Eye (tissue), 1 donor: ENCODE data around the gene SMG6.

ENCODE experiments used
- DNase-seq: peaks from one replicate; pipeline ENCODE4 v3.0.0-alpha.2; 2015

SMG6 gene

DNA sequence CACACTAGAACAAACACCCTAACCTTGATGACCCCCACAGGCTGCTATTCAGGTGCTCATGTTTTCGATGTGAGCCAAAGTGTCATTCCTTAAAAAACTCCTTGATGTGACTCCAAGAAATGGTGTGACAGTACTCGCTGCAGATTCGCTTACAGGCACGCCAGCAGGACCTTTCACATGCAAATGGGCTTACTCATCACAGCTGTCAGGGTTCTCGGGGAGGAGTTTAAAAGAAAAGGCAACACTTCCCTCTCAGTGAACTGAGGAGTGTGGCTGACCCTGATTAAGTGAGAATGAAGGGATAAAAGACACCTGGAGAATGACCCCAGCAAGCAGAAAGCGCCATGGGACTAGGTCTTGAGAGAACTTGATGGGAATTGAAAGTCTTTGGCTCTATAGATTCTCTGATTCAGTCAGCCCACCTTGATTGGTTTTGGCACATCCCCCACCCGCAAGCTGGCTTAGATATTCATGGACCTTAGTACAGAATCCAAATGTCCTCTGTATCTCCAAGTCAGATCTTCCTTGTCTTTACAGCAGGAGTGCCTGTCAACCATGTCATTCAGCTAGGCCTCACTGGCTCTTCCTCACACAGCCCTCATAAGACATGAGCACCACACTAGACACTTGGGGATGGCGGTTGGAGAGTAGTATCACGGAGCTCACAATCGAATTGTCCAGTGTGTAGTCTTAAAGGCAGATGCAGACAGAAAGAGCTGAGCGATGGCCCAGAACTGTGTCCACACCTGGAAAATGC, 166.1 kb downstream of the SMG6 start:
- peak; percentile 65 for DNase-seq

DNA sequence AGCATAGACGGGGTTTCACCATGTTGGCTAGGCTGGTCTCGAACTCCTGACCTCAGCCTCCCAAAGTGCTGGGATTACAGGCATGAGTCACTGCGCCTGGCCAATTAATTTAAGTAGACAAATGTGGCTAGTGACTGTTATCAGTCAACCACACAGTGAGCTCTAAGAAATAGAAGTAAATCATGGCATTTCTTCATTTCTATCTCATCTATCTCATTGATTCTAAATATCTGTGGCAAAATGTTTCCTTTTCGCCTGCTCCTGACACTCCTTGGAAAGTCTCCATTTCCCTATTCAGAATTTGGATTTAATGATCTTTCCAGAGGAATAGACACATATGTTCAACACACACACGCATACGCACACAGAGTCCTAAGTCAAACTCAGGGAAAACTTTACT, 167.3 kb downstream of the SMG6 start:
- no peak for DNase-seq

DNA sequence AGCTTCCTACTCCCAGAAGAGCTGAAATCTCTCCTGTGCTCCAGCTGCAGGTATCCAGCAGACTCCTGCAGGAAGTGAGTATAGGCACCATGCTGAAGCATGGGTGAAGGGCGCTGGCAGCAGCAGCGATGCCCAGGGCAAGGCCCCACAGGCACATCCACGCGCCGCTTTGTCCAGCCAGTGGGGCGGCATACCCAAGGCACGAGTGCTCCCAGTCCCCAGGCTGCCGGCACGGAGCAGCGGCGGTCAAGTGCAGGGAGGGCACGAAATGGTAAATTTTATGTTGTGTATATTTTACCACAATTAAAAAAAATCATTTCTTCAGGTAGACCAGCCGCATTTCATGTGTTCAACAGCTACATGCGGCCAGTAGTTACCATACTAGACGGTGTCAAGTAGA, 175.6 kb downstream of the SMG6 start:
- DNase-seq, result no peak

DNA sequence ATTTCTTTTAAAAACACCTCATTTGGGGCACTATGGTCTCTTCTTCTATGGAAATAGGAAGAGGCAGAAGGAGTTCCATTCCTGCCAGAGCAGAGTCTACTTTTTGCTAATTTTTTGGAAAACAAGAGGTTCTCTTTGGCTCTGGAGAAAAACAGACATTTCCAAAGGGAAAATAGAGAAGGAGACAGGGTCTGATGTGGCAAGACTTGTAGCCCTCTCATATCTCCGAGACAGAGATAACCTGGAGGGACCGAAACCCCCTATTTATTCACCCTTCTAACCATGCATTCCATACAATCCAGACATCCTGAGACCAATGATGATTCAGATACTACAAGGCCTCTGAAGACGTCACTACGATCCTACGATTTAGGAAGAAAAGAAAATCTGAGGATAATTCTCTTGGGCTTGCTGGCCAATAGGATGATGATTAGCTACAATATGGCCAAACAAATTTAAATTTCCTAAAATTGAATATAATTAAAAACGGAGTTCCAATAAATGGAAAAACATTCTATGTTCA, 178.5 kb downstream of the SMG6 start:
- DNase-seq, result no peak

DNA sequence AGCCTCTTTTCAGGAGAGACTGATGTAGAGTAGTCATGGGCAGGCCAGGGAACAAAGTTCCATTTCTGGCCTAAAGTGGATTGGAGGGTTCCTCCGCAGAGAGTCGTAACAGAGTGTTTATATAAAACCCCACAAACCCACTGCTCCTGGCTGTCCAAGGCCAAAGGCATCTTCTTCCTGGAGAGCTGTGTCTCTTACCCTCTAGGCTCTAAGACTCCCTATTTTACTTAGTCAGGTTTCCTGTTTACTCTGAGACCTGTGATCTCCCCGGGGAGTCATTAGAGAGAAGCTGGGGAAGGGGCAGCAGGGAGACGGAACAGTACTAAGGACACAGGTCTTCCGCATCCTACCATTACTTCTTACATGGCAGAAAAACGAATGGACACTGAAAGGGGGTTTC, 179.2 kb downstream of the SMG6 start:
- DNase-seq, result no peak

DNA sequence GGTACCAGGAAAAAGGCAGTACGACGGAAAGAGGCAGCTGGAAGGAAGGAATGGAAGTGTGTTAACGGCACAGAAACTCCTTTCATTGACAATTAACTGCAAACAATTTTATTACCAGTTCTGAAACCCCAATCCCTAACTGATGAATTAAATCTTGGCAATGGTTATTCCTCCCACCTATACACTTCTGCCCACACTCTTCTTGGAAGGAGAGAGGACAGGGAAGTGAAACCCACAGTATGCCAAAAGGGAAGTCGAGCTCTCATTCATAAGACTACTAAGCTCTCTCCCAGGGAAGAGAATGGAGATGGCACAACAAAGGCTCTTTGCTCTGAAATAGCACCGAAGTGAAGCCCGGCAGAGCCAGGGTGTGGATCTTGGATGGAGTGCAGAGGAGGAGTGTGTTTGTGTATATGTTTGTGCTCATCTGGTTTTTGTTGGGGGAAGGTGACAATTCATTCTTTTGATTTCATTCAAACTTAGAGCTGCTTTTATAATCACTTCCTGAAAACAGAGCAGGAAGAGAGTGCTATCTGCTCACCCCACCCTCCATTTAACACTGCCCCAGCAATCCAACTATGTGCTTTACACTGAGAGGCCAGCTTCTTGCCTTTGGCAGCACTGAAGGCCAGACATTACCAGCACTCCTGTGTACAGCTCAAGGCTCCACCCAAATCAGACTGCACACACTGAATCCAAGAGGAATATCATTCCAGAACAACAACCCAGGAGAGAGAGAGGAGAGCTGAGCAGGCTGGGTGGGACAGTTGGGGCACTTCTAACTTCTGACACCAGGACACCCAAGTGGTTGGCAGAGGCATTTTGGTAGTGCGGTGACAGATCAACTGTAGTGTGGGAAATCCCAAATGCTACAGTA, 180.0 kb downstream of the SMG6 start:
- DNase-seq, result no peak

DNA sequence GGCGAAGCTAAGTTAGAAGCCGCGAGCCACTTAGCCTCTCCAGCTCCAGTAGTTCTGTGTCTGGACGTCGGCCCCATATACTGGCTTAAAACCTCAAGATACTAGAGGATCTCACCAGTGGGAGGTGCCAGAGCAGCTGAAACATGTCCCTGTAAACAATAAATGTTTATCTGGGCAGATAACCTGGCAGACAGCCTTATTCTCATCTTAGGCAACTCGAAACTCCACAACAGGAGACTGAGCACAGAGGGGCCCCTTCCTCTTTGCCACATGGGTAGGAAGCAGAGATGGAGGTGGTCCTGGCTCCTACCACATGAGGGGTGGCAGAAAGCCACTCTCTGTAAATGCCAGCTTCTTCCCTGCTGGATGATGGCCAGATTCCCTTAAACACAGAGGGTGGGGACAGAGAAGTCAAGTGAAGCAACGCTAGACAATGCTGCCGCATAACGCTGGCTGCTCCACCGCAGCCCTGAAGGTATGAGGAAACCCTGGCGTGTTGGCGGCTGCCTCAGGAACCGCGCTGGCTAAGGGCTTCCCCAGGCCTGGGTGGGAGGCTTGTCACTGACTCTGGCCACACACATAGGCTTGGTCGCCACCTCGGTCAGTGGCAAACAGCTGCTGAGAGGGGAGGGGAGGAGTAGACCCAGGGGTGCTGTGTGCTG, 180.8 kb downstream of the SMG6 start:
- DNase-seq, result peak; percentile 36

DNA sequence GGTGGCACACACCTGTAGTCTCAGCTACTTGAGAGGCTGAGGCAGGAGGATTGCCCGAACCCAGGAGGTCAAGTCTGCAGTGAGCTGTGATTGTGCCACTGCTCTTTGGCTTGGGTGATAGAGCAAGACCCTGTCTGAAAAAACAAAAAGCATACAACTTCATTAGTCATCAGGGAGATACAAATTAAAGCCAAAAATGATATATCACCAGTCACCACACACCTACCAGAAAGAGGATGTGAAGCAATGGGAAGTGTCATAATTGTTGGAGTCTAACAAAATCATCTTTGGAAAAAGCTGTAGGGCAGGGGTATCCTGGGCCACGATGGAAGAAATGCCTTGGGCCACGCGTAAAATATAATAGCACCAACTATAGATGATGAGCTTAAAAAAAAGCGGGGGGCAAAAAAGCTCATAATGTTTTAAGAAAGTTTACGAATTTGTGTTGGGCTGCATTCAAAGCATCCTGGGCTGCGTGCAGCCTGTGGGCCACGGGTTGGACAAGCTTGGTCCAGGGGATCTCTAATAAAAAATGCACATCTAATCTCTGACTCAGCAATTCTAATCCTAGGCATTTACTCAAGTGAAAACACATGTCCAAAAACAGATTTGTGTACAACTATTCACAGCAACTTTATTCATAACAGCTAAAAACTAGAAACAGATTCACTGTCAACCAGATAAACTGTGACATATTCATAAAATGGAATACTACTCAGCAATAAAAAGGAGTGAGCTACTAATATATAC, 182.8 kb downstream of the SMG6 start:
- DNase-seq, result no peak

DNA sequence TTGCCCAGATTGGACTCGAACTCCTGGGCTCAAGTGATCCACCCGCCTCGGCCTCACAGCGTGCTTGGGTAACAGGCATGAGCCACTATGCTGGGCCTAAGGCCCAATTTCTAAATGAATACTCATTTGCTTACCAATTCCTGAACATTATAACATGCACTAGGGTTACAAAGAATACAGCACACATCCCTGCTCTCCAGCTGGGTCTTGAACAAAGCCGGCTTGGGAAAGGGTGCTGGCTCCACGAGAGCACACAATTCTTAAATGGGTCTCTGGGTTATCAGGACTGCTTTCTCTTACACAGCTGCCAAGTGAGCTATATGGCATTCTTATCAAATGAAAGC, 190.3 kb downstream of the SMG6 start:
- DNase-seq, result no peak

DNA sequence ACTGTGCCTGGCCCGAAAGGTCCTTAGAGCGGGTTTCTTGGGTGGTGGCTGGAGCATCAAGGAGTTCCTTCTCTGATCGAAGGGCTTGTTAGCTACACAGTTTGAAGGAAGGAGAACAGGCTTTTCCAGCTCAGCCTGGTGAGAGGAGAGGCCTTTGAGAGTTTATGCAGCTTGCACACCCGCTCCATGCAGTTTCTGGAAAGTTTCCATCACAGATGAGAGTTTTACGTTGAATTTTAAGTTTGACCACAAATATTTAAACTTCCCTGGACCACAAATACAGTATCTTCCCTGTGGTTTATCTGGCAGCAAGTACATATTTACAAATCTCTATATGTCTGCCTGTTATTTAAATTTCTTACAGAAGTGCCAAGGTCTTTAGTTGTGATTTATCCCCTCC, 191.9 kb downstream of the SMG6 start:
- DNase-seq, result peak; percentile 55

DNA sequence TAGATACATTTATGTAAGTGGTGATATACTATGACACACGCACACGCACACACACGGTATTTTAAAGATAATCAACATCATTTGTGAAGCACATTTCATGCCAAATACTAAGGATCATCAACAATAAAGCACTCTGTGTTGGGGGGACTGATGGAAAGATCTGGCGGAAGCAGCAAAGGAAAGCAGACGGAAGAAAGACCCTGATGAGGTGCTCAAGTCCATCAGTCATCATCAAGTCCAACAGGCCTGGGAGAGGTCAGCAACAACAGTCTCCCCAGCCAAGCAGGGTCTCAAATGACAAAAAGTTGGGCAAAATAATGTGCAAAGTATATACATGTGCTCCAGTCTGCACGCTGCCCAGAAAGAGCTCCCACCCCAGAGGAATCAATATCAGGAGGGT, 193.1 kb downstream of the SMG6 start:
- DNase-seq, result no peak

DNA sequence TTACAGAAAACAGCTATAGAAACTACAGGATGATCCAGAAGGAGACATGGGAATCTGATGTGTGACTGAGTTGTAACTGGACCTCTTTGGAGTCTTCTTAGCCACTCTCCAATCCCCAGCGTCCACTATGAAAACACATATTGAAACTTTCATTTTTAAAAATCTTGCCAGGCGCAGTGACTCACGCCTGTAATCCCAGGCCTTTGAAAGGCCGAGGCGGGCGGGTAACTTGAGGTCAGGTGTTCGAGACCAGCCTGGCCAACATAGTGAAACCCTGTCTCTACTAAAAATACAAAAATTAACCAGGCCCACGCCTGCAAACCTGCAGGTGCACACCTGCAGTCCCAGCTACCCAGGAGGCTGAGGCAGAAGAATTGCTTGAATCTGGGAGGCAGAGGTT, 195.4 kb downstream of the SMG6 start:
- DNase-seq, result no peak

DNA sequence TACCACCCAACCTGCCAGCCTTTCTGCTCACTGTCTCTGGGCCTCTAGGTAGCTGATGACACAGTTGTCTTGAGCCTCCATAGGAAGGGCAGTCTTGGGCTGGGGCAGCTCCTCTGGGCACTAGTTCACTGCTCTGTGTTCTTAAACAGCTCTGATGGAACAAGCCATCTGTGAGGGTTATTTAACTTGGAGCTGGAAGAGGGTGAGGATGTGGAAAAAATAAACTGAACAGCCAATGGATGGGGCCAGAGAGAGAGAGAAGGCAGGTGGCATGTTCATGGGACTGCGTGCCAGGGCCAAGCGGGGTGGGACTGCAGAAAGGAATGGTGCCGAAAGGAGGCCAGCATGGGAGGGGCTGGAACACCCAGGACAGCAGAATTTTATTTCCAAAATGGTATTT, 196.1 kb downstream of the SMG6 start:
- DNase-seq, result no peak

DNA sequence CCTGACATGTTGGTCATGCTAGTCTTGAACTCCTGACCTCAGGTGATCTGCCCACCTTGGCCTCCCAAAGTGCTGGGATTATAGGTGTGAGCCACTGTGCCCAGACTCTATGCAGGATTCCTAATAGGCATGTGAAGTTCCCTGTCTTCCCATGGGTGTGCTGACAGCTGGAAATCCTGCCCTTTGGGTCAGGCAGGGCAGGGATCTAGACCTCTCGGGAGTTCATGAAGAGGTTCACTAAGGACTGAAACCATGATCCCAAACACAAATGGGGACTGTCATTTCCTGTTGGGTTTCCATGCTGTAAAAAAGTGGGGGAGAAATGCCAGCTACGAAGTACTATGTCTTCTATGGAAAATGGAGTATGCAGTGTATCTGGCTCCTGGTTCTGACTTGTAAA, 196.5 kb downstream of the SMG6 start:
- no peak for DNase-seq

DNA sequence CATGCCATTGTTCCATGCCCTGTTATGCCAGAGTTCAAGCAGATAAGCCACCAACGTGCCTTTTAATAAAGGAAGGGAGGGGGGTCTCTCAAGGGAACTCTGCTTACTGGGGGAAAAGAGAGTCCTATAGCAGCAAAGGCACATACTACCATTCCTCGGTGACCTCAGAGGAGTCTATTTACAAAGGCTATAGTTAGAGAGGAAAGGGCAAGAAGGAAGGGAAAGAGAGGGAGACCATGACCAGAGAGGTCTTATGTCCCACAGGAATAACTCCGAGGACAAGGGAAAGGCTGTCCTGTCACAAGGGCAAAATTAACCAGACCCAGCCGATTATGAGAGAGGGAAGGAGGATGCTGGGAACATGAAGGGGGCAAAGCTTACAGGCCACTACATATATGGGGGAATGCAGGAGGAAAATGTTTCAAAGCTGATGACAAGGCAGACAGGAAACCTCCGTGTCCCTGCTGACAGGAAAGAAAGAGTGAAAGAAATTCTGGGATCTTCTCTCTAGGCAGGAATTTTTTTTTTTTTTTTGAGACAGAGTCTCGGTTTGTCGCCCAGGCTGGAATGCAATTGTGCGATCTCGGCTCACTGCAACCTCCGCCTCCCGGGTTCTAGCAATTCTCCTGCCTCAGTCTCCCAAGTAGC, 197.2 kb downstream of the SMG6 start:
- DNase-seq, result no peak

DNA sequence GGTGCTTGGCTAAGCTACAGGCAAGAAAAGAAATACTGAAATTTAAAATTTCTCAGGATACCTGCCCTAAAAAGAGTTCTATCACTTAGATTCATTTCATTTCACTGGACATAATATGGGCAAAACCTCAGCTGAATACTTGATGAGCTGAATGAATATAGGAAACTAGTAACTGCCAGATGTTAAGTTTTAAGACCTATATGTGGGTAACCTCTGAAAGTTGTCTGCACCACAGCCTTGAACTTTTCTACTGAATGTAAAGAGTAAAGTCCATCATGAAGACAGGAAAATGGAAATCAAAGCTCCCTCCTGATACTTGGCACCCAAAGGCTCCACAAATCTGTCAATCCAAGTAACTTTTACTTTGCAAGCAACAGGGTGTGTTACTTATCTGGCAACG, 197.9 kb downstream of the SMG6 start:
- no peak for DNase-seq

DNA sequence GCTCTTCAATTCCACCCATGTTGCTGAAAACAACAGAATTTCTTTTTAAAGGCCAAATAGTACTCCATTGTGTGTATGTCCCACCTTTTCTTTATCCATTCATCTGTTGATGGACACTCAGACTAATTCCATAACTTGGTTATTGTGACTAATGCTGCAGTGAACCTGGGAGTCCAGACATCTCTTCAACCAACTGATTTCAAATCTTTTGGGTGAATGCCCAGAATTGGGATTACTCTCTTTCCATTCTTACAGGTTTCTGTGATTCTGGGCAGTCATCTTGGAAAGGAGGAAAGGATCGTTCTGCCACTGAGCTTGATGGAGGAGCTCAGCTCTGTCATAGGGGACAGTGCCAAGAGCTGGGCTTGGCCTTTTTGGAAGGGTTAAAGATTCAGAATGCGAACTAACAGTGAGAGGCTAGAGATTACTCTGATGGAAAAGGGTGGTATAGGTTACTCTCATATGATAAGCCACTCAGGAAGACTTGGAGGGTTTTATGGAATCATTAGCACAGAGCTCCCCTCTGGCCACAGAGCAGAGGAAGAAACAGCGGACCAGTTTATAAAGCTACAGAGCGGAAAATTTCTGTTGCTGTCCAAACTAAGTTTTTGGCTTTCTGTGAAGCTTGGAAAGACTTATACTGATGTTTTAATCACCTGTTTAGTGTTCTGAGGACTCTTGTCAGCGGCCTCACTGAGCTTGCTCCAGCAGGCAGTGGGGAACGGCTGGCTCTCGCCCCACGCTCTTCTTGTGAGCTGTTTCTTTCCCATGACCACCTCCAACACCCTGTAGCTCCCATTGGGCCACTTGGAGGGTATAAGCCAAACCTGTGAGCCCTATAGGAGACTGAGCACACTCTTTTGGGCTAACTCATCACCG, 200.4 kb downstream of the SMG6 start:
- no peak for DNase-seq

DNA sequence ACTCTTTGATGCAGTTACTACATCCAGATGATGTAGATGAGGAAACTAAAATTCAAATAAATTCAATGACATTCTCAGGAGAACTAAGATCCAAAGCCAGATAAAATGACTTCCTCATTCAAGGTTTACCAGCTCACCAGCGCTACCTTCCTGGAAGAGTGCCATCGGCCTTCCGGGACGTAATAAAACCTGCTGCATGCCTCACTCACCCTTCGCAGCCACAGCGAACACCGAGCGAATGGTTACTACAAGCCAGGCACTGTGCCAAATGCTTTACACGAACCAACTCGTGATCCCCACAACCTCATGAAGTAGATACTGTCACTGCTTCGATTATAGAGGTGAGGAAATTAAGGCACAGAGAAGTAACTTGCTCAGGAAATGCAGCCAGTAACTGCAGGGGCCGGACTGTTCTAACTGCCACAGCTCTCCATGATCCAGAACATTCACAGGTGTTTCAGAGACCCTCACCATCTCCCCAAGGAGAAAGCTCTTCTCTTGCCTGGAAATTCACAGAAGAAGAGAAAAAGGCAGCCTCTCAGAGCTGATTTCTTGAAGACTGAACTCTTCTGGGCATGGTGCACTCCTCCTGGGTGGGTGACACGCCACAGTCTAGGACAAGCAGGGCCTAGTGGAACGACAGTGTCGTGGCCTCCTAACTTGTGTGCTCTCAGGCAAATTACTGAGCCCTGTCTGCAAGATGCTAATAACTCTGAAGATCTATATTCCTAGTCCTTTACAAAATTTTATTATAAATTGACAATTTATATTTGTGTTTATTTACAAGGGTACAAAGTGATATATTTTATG, 201.9 kb downstream of the SMG6 start:
- DNase-seq, result no peak

DNA sequence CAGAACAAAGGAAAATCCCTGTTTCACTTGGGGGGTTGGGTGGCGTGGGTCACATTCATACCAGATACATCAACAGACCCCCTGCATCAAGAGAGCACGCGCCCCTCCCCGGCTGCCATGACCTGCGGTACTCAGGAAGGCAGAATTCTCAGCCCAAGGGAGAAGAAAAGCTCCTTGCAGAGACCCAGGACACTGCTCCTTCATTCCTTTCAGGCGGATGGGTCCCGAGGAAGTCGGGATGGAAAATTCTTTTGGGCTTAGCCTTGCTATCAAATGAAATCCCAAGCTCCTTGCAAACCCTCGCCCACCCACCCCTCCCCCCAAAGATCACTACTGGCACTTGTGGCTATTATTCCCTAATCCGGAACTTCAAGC, 208.1 kb downstream of the SMG6 start:
- DNase-seq, result no peak

DNA sequence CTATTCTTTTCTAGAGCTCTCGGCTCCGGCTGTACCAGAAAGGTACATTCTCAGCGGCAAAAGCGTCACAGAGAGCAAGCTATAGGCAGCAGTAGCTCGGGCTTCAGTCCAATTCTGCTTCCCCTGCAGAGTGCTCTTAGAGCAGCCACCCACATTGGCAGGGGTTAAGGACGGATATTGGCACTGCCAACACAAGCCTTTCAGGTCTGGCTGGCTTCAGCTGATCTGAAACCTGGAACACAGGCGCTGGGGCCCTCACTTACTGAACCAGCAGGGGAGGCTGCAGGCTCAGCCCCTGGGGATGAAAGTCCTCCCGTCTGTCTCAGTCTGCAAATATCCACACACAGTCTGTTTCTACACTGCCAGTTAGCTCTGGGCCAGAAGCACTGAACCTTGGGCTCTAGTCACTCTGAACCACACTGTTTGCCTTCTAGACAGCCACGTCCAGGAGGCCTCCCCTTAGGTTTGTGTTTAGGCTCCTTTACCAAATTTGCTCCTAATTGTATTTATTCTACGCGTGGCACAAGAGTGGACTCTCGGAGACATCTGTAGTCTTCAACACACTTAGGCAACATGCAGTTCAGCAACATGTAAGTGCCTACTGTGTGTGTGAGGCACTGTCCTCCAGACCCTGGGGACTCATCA, 208.6 kb downstream of the SMG6 start:
- DNase-seq, result no peak
